Rectal smooth muscle tissue (tissue), 1 donor: Measurements from ENCODE around the gene ZMYM2.
"Not testable (repeated sequence)": the region's sequence is repeated elsewhere in the genome, so short reads cannot be mapped to it uniquely, and the experiment has no call there.

Experiments
- H3K27ac ChIP-seq: one replicate; pipeline ENCODE4 v1.7.0; 2013; ENCODE audit warnings: low read depth, low read length, inconsistent platforms
- H3K27me3 ChIP-seq: one replicate; pipeline ENCODE4 v1.7.0; 2013; ENCODE audit warnings: low read length; ENCODE audit not compliant: control insufficient read depth, insufficient read depth
- H3K36me3 ChIP-seq: one replicate; pipeline ENCODE4 v1.7.0; 2013; ENCODE audit warnings: low read length; ENCODE audit not compliant: control insufficient read depth, insufficient read depth
- H3K4me1 ChIP-seq: one replicate; pipeline ENCODE4 v1.7.0; 2013; ENCODE audit warnings: low read length; ENCODE audit not compliant: control insufficient read depth, insufficient read depth
- H3K4me3 ChIP-seq: one replicate; pipeline ENCODE4 v1.7.0; 2013; ENCODE audit warnings: low read length
- H3K9ac ChIP-seq: one replicate; pipeline ENCODE4 v1.7.0; 2013; ENCODE audit warnings: low read length

The ZMYM2 gene

DNA sequence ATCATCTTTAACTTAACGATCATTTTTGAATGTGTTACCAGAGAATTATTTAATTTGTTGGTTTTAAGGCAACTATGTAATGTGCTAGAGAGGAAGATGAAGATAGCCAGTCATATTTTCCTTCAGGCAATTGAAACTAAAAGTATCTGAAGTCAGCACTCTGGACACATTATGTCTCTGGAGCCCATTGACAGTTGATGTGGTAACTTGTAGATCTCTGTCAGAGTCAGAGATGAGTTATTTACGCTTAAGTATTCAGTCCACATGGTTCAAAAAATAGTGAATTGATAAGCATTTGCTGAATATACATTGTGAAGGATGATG is 2.1 kb downstream of the ZMYM2 start:
- no peaks in the 10 kb centered on the region for H3K36me3 ChIP-seq
- no peaks in the 10 kb centered on the region for H3K27me3 ChIP-seq
- no peak overlapping the region for H3K4me3 ChIP-seq
- H3K9ac ChIP-seq, result no peak overlapping the region
- H3K4me1 ChIP-seq, result peaks cover 14% of the 10 kb centered on the region
- no peak overlapping the region for H3K27ac ChIP-seq

DNA sequence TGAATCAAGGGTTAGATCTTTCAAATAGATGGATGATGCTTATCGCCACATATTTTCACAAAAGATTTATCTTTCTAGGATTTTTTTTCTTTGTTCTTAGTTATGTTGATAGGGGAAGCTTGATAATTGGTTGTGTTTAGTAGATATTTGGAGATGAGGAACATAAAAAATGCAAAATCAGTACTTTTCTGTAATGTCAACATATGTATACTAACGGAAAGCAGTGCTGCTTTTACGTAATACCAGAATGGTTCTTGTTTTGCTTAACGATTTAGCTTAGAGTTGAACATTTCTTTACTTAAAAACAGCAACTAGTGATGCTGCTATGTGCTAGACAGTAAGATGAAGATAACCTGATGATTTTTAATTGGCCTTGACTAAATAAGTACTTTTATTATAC is 3.0 kb downstream of the ZMYM2 start:
- no peak overlapping the region for H3K9ac ChIP-seq
- H3K4me1 ChIP-seq, result peaks cover 14% of the 10 kb centered on the region
- no peak overlapping the region for H3K4me3 ChIP-seq
- peak overlapping the region; percentile 24 for H3K27ac ChIP-seq
- H3K36me3 ChIP-seq, result no peaks in the 10 kb centered on the region
- H3K27me3 ChIP-seq, result no peaks in the 10 kb centered on the region

DNA sequence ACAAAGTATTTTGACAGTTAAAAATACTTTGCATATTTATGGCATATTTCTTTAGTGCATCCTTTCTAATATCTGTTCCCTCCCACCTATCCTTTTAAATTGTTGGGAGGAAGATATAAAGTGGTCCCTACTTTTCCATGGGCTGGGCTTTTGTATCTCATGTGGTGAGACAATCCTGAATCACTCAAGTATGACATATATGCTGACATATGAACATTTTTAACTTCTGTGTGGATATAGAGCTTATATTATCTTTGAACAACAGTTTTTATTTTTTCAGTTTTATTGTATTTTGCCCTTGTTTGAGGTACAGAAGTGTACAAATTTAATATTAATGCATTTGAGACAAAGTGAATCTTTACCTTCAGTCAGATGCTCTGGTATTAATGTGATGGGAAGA is 3.4 kb downstream of the ZMYM2 start:
- Histone ChIP-seq H3K36me3 (no peaks in the 10 kb centered on the region), H3K27ac (peak overlapping the region; percentile 24), H3K9ac (no peak overlapping the region), H3K27me3 (no peaks in the 10 kb centered on the region), H3K4me3 (no peak overlapping the region), H3K4me1 (peaks cover 14% of the 10 kb centered on the region)

DNA sequence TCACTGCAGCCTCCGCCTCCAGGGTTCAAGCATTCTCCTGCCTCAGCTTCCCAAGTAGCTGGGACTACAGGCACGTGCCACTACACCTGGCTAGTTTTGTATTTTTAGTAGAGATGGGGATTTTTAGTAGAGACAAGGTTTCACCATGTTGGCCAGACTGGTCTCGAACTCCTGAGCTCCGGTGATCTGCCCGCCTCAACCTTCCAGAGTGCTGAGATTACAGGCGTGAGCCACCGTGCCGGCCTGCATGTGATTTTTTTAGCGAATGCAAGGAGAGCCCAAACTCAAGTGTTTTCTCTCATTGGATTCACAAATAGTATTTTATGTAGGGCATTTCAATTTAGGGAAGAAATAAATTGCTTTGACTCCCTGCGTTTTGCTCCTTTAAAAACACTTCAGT is 4.4 kb downstream of the ZMYM2 start:
- H3K9ac ChIP-seq, result no peak overlapping the region
- peaks cover 14% of the 10 kb centered on the region for H3K4me1 ChIP-seq
- H3K27ac ChIP-seq, result no peak overlapping the region
- H3K36me3 ChIP-seq, result no peaks in the 10 kb centered on the region
- no peaks in the 10 kb centered on the region for H3K27me3 ChIP-seq
- no peak overlapping the region for H3K4me3 ChIP-seq

DNA sequence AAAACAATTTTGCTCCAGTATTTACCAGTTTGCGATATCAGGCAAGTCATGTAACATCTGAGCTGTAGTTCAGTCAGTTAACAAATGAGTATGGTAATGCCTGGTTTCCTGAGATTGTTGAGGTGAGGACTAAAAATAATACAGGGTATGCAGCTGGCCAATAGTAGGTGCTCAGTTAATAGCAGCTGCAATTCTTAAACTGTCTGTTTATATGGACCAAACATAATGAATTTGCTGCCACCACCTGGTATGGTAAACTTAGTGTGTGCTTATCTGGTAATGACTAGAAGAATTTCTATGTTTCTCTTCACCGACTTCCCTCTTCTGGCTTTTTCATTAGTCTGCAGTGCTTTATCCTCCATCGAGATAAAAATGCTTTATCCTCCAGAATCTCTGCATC is 9.1 kb downstream of the ZMYM2 start:
- Histone ChIP-seq H3K4me1 (no peaks in the 10 kb centered on the region), H3K36me3 (no peaks in the 10 kb centered on the region), H3K27me3 (no peaks in the 10 kb centered on the region)

DNA sequence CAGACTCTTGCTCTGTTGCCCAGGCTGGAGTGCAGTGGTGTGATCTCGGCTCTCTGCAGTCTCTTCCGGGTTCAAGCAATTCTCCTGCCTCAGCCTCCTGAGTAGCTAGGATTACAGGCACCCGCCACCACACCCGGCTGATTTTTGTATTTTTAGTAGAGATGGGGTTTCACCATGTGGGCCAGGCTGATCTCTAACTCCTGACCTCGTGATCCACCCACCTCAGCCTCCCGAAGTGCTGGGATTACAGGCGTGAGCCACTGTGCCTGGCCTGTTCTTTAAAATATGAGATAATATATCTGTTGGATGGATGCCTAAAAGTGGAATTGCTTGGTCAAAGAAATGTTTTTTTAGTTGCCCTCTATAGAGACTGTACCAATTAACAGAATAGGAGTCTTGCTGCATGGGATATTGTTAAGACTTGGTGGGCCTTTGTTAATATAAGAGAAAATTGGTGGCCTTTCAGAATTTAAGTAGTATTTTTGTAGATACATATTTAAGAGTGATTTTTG is 16.0 kb downstream of the ZMYM2 start:
- H3K27me3 ChIP-seq, H3K4me1 ChIP-seq, H3K4me3 ChIP-seq, H3K27ac ChIP-seq, H3K9ac ChIP-seq: not testable (repeated sequence)
- H3K36me3 ChIP-seq, result peaks cover 10% of the 10 kb centered on the region

More for the DNA sequence above, 9.1 kb downstream of the ZMYM2 start:
- Histone ChIP-seq H3K27ac (no peak overlapping the region), H3K4me3 (no peak overlapping the region), H3K9ac (no peak overlapping the region)

DNA sequence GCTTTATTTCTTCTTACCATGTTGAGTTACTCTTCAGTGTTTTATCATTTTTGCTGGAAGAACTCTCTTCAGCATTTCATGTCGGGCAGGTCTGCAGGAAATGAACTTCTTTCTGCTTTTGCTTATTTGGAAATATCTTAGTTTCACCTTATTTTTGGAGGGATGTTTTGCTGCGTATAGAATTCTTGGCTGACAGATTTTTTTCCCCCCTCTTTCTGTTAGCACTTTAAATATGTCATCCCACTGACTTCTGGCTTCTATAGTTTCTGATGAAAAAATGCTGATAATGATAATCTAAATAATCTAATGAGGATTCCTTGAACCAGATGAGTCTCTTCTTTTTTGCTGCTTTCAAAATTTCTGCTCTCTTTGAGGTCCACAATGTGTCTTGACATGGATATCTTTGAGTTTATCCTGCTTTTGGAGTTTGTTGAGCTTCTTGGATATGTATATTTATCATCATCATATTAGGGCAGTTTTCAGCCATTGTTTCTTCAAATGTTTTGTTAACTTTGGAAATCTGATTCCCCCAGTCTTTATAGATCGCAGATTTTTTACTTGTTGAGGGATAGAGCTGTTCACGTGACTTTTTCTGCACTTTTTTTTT is 20.4 kb downstream of the ZMYM2 start:
- H3K27ac ChIP-seq, result no peak overlapping the region
- H3K27me3 ChIP-seq, result no peaks in the 10 kb centered on the region
- H3K4me1 ChIP-seq, result no peaks in the 10 kb centered on the region
- H3K4me3 ChIP-seq, result no peak overlapping the region
- H3K9ac ChIP-seq, result no peak overlapping the region
- peaks cover 10% of the 10 kb centered on the region for H3K36me3 ChIP-seq

DNA sequence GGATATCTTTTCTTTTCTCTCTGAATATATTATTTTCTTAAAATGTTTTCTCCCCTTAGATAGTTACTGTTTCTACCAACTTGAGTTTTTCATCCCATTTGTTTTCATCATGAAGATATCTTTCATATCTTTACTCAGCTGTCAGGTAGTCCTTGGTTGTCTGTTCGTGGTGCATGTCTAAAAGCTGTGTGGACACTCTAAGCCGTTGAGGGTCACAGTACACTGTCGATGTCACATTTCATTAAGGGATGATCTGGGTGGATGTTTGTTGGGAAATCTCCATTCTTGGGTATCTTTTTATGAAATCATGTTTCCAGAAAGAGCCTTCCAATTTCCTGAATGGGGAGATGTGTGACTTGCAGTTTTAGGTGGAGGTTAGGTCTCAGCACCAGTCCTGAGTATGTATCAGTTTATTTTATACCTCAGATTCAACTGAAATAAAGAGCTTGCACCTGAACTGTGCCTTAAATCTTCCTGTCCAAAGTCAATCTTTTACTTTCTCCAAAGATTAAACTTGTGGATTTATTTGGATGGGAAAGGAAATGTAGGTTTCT is 23.2 kb downstream of the ZMYM2 start:
- Histone ChIP-seq H3K4me1 (no peaks in the 10 kb centered on the region), H3K4me3 (no peak overlapping the region), H3K36me3 (peaks cover 8% of the 10 kb centered on the region), H3K9ac (no peak overlapping the region), H3K27me3 (no peaks in the 10 kb centered on the region), H3K27ac (no peak overlapping the region)

DNA sequence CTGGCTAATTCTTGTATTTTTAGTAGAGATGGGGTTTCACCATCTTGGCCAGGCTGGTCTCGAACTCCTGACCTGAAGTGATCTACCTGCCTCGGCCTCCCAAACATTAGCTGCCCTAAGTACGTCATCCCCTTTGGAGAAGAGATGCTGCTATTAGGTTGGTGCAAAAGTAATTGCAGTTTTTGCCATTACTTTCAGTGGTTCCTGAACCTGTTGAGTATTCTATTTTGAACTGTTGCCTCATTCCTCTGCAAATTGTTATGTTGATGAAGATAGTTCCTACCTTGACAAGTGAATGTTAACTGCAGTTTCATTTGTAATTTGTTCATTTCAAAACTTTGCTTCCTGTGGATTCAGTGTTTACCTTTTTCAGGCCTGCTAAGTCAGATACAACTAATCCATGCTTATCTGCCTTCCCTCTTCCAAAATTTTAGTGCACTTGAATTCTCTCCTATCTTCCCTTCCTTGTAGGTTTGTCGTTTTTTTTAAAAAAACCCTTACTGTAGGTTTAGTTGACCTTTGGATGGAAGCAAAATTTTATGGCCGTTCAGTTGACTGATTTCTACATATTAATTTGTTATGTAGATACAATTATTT is 24.0 kb downstream of the ZMYM2 start:
- no peaks in the 10 kb centered on the region for H3K27me3 ChIP-seq
- no peaks in the 10 kb centered on the region for H3K4me1 ChIP-seq
- H3K36me3 ChIP-seq, result peaks cover 8% of the 10 kb centered on the region
- H3K9ac ChIP-seq, result no peak overlapping the region
- no peak overlapping the region for H3K4me3 ChIP-seq
- no peak overlapping the region for H3K27ac ChIP-seq

DNA sequence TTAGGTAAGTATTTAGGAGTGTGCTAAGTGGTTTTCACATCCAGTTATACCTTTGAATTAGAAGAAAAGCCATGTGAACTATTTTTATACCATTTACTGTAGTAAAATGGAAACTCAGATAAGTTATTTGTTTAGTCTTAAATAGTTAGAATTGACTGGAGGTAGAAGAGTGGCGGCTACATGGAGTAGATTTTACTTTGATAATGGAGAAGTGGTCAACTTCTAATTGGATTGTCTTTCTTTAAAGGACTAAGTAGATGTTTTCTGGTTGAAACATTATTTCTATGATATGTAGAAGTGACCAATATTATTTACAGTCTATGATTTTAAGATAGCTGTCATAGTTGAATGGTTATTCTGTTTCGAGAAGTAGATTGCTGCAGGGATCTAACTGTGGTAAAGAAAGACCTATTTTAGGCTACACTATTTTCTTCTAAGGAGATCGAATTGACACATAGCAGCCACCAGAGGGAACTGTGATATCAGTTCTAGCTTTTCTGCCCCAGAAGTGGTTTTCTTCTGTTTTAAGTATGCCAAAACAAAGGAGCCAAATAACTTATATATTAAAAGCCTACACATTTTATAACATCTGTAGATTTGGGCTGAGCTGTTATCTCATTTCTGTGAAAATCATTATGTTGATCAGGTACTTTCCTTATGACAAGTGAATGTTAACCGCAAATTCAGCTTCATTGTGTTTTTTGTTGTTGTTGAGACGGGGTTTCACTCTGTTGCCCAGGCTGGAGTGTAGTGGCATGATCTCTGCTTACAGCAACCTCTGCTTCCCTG is 26.1 kb downstream of the ZMYM2 start:
- no peaks in the 10 kb centered on the region for H3K27me3 ChIP-seq
- H3K4me3 ChIP-seq, result no peak overlapping the region
- no peak overlapping the region for H3K27ac ChIP-seq
- no peaks in the 10 kb centered on the region for H3K4me1 ChIP-seq
- peaks cover 1% of the 10 kb centered on the region for H3K36me3 ChIP-seq
- H3K9ac ChIP-seq, result no peak overlapping the region

DNA sequence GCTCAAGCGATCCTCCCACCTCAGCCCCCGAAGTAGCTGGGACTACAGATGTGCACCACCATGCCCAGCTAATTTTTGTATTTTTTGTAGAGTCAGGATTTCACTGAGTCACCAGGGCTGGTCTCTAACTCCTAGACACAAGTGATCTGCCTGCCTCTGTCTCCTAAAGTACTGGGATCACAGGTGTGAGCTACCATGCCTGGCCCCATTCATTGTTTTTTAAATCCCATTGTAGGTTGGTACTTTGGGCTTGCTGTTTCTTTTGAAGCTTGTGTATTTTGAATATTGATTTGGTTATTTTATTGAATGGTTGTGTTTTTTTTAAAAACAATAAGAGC is 26.7 kb downstream of the ZMYM2 start:
- no peaks in the 10 kb centered on the region for H3K36me3 ChIP-seq

DNA sequence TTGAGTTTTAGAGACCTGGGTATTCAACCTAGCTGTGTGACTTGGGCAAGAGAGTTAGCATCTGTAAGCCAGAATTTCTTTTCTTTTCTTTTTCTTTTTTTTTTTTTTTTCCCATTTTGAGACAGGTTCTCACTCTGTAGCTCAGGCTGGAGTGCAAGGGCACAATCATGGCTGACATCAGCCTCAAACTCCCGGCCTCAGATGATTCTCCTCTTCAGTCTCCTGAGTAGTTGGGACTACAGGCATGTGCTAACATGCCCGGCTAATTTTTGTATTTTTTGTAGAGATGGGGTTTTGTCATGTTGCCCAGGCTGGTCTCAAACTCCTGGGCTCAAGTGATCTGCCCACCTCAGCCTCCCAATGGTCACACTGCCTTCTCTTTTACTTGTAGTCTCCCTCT is 33.0 kb downstream of the ZMYM2 start:
- H3K4me3 ChIP-seq, result no peak overlapping the region
- H3K36me3 ChIP-seq, result peaks cover 2% of the 10 kb centered on the region
- no peak overlapping the region for H3K9ac ChIP-seq
- H3K27me3 ChIP-seq, result no peaks in the 10 kb centered on the region
- H3K27ac ChIP-seq, result no peak overlapping the region
- no peaks in the 10 kb centered on the region for H3K4me1 ChIP-seq

More for the DNA sequence above, 26.7 kb downstream of the ZMYM2 start:
- no peak overlapping the region for H3K9ac ChIP-seq
- H3K27ac ChIP-seq, result no peak overlapping the region
- no peak overlapping the region for H3K4me3 ChIP-seq
- no peaks in the 10 kb centered on the region for H3K27me3 ChIP-seq
- H3K4me1 ChIP-seq, result no peaks in the 10 kb centered on the region
